Naive thymus-derived CD8-positive, alpha-beta T cell (primary cell): Measurements from ENCODE around the gene CNNM1. TPM values are rescaled to one million over a fixed set of nuclear protein-coding genes. Genes with fewer than 3 reads are reported as not detected.
A peak's percentile ranks its signal among the peaks of the same experiment; 100 is the strongest.

ENCODE experiments used
- ATAC-seq, 2 donors: fragments of 150-1000 bp; cut with Tn5 transposase in 1 of 2; sonication (Bioruptor Pico), chemical (Tn5 transposase) in 1 of 2; 1 replicate in 1 of 2; 2 replicates in 1 of 2; pipeline ENCODE4 v1.10.0; 2021; ENCODE audit warnings: mild to moderate bottlenecking in 2 of 2, moderate library complexity in 2 of 2
- POLR2A ChIA-PET: fragments of 350-600 bp; sonication (Branson Sonifier 250); formaldehyde crosslinking; loops from one replicate; lab custom pipeline; 2021; ENCODE audit warnings: antibody characterized with exemption; lab: Charles Lee
- DNase-seq, 10 donors: peaks; one replicate each; pipeline versions ENCODE4 v3.0.0 to v3.0.0-alpha.2; 2020 to 2022
- H3K27ac Mint-ChIP-seq, 10 donors: one replicate each; pipeline ENCODE4 v1.8.0; 2020 to 2022; ENCODE audit warnings: mild to moderate bottlenecking in 10 of 10, mixed read lengths in 10 of 10, moderate library complexity in 4 of 10, inconsistent platforms in 1 of 10
- H3K27me3 Mint-ChIP-seq, 5 donors: one replicate each; pipeline ENCODE4 v1.8.0; 2021 to 2022; ENCODE audit warnings: mixed read lengths in 5 of 5
- H3K36me3 Mint-ChIP-seq, 3 donors: one replicate each; pipeline ENCODE4 v1.8.0; 2020 to 2022; ENCODE audit warnings: mixed read lengths in 3 of 3, mild to moderate bottlenecking in 2 of 3, inconsistent platforms in 1 of 3
- H3K4me1 Mint-ChIP-seq, 4 donors: one replicate each; pipeline ENCODE4 v1.8.0; 2021 to 2022; ENCODE audit warnings: mixed read lengths in 4 of 4
- H3K4me3 Mint-ChIP-seq, 10 donors: one replicate each; pipeline ENCODE4 v1.8.0; 2020 to 2022; ENCODE audit warnings: mild to moderate bottlenecking in 10 of 10, mixed read lengths in 10 of 10, moderate library complexity in 6 of 10, inconsistent platforms in 1 of 10
- H3K9me3 Mint-ChIP-seq, 9 donors: one replicate each; pipeline ENCODE4 v1.8.0; 2020 to 2022; ENCODE audit warnings: mixed read lengths in 9 of 9, mild to moderate bottlenecking in 3 of 9, inconsistent platforms in 1 of 9, moderate library complexity in 1 of 9
- polyA plus RNA-seq, 3 donors: library from polyadenylated mRNA; unstranded; fragments of 300-500 nt; fragmentation: Illumina TruSeq; gene quantifications; one replicate each; pipeline ENCODE4 v1.2.3, GENCODE V29; 2021
- total RNA-seq, 8 experiments: library from RNA in 2 of 8; stranded (reverse) in 2 of 8; gene quantifications; one replicate each; pipeline ENCODE4 v1.2.3 and lab custom pipeline; 2021 to 2026

CNNM1 gene
- total and polyA plus RNA-seq, 5 experiments from 2014 or later, result 0.13 to 0.55 (median 0.49) TPM; not detected in 2

DNA sequence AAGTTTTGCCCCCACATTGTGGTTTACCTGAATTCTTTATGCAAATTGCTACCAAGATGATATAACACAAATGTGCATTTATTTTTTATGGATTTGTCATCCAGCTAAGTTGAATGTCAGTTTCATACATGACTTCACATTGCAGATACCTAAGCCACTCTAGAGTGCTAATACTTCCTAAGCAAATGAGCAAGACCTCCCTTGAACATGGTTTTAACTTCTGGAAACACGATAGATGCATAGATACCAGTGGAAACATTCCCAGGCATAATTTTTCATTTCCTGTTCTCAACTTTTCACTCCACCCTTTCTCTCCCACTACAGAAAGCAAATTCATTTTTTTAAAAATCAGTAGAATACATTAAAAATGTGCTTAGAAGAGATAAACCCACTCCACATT, 81.0 kb downstream of the CNNM1 start:
- H3K36me3 Mint-ChIP-seq, result peaks cover 7 to 59% (median 30%) of the 10 kb centered on the region in 3 donors
- DNase-seq (no peak), ATAC-seq (no peak)
- peaks cover 2 to 11% (median 8%) of the 10 kb centered on the region in 4 donors for H3K4me1 Mint-ChIP-seq
- POLR2A ChIA-PET, result no interaction called here
- H3K9me3 Mint-ChIP-seq, result no peaks in the 10 kb centered on the region
- H3K27ac Mint-ChIP-seq, result no peak overlapping the region
- no peaks in the 10 kb centered on the region for H3K27me3 Mint-ChIP-seq
- H3K4me3 Mint-ChIP-seq, result no peak overlapping the region

GRCh38 chr10:99410876-99411275, 81.7 kb downstream of the CNNM1 start:
- H3K4me1 Mint-ChIP-seq, result peaks cover 2 to 12% (median 8%) of the 10 kb centered on the region in 4 donors
- H3K27me3 Mint-ChIP-seq, result no peaks in the 10 kb centered on the region
- POLR2A ChIA-PET, result no interaction called here
- peak overlapping the region in 1 of 10 donors; percentile 9 for H3K27ac Mint-ChIP-seq
- ATAC-seq (no peak), DNase-seq (no peak)
- peaks cover 2 to 59% (median 29%) of the 10 kb centered on the region in 3 donors for H3K36me3 Mint-ChIP-seq
- H3K9me3 Mint-ChIP-seq, result no peaks in the 10 kb centered on the region
- no peak overlapping the region for H3K4me3 Mint-ChIP-seq

DNA sequence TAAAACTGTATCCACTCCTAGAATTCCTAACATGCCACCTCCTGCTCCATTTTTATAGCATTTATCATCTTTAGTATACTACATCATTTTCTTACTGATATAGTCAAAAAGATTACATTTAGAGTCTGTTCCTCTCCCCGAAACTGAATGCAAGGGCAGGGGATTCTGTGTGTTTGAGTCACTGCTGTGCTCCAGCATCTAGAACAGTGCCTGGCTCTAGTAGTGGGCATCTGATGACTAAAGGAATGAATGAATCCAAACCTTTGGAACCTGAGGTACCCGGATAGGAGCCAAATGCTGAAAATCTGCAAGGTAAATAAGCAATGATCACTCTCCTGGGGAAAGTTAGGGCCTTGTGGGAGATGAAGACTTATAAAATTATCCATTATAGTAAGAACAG, 82.4 kb downstream of the CNNM1 start:
- Mint-ChIP-seq H3K27ac (peak overlapping the region in 1 of 10 donors; percentile 3), H3K4me3 (no peak overlapping the region), H3K27me3 (no peaks in the 10 kb centered on the region), H3K9me3 (no peaks in the 10 kb centered on the region), H3K4me1 (peaks cover 2 to 17% (median 9%) of the 10 kb centered on the region in 4 donors), H3K36me3 (peaks cover 0 to 59% (median 29%) of the 10 kb centered on the region in 3 donors)
- ATAC-seq (no peak), DNase-seq (no peak)
- POLR2A ChIA-PET, result no interaction called here

- ATAC-seq (no peak), DNase-seq (no peak)
- POLR2A ChIA-PET, result no interaction called here
- H3K27ac Mint-ChIP-seq, result peak overlapping the region in 1 of 10 donors; percentile 67
- H3K4me3 Mint-ChIP-seq, result no peak overlapping the region
- peaks cover 2 to 17% (median 9%) of the 10 kb centered on the region in 4 donors for H3K4me1 Mint-ChIP-seq
- H3K27me3 Mint-ChIP-seq, result no peaks in the 10 kb centered on the region
- H3K36me3 Mint-ChIP-seq, result peaks cover 0 to 57% (median 28%) of the 10 kb centered on the region in 3 donors
- H3K9me3 Mint-ChIP-seq, result no peaks in the 10 kb centered on the region
These were observed 82.9 kb downstream of the CNNM1 start for GRCh38 chr10:99412099-99412498.

GRCh38 chr10:99418910-99419624, 89.9 kb downstream of the CNNM1 start:
- Mint-ChIP-seq H3K27ac (no peak overlapping the region), H3K4me3 (no peak overlapping the region), H3K9me3 (no peaks in the 10 kb centered on the region), H3K36me3 (peaks cover 7 to 70% (median 51%) of the 10 kb centered on the region in 3 donors), H3K27me3 (no peaks in the 10 kb centered on the region), H3K4me1 (peaks cover 0 to 11% (median 3%) of the 10 kb centered on the region in 4 donors)
- ATAC-seq (no peak), DNase-seq (no peak)
- POLR2A ChIA-PET, result no interaction called here

GRCh38 chr10:99419688-99420087, 90.5 kb downstream of the CNNM1 start:
- ATAC-seq (no peak), DNase-seq (no peak)
- H3K9me3 Mint-ChIP-seq, result no peaks in the 10 kb centered on the region
- no peak overlapping the region for H3K27ac Mint-ChIP-seq
- H3K27me3 Mint-ChIP-seq, result no peaks in the 10 kb centered on the region
- POLR2A ChIA-PET, result no interaction called here
- peaks cover 7 to 67% (median 51%) of the 10 kb centered on the region in 3 donors for H3K36me3 Mint-ChIP-seq
- peaks cover 0 to 7% (median 3%) of the 10 kb centered on the region in 4 donors for H3K4me1 Mint-ChIP-seq
- no peak overlapping the region for H3K4me3 Mint-ChIP-seq

DNA sequence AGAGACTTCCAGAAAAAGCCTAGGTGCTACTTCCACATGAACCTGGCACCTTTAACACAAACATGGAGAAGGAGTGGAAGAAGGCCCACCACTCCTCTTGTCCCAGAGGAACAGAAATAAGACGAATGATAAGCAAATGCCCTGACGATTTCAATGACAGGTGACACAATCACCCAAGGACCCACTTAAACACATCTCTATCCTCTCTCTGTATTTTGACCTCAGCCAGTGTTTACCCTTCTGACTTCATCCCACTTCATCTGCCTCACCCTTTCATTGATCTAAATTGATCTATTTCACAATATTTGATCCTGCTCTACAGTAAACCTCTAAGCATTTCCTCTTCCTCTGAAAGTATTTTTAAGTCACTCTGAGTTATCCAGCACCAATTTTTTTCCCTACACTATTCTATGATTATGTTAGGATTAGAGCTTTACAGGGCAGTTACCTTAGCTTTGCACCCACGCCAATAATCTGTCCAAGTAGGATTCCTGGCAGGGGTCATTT, 92.1 kb downstream of the CNNM1 start:
- DNase-seq (no peak), ATAC-seq (no peak)
- Mint-ChIP-seq H3K36me3 (peaks cover 7 to 65% (median 45%) of the 10 kb centered on the region in 3 donors), H3K27ac (no peak overlapping the region), H3K9me3 (no peaks in the 10 kb centered on the region), H3K27me3 (no peaks in the 10 kb centered on the region), H3K4me1 (peaks cover 0 to 11% (median under 1%) of the 10 kb centered on the region in 4 donors), H3K4me3 (no peak overlapping the region)
- POLR2A ChIA-PET, result no interaction called here

- ATAC-seq (no peak), DNase-seq (no peak)
- Mint-ChIP-seq H3K27ac (peak overlapping the region in 1 of 10 donors; percentile 17), H3K9me3 (no peaks in the 10 kb centered on the region), H3K36me3 (peaks cover 7 to 57% (median 39%) of the 10 kb centered on the region in 3 donors), H3K4me3 (no peak overlapping the region), H3K4me1 (peaks cover 0 to 9% (median 0%) of the 10 kb centered on the region in 4 donors), H3K27me3 (no peaks in the 10 kb centered on the region)
- POLR2A ChIA-PET, result no interaction called here
These were observed 93.5 kb downstream of the CNNM1 start for GRCh38 chr10:99422529-99423096.

DNA sequence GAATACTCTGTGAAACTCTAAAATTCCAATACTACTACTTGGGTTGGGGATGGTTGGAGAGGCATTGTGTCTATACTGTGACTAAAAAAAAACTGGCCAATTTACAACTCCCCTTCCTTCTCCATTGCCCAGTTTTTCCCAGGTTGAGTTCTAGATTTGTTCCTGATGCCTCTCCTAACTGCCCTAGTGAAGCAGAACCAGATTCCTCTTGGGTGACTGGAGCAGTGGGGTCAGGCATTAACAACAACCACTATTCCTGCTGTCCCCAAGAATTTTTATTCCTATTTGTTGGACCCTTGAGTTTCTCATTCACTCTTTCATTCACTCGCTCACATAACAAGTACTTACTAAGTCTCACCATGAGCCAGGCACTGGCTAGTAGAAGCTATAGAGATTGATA, 95.5 kb downstream of the CNNM1 start:
- H3K4me3 Mint-ChIP-seq, result no peak overlapping the region
- H3K27ac Mint-ChIP-seq, result no peak overlapping the region
- peaks cover 6 to 12% (median 11%) of the 10 kb centered on the region in 4 donors for H3K4me1 Mint-ChIP-seq

GRCh38 chr10:99425204-99425603, 96.0 kb downstream of the CNNM1 start:
- Mint-ChIP-seq H3K4me3 (no peak overlapping the region), H3K27me3 (no peaks in the 10 kb centered on the region), H3K9me3 (no peaks in the 10 kb centered on the region), H3K36me3 (peaks cover 0 to 34% (median 14%) of the 10 kb centered on the region in 3 donors), H3K27ac (no peak overlapping the region), H3K4me1 (peaks cover 10 to 17% (median 14%) of the 10 kb centered on the region in 4 donors)
- POLR2A ChIA-PET, result no interaction called here
- ATAC-seq, result no peak
- DNase-seq, result no peak

More for the DNA sequence above, 95.5 kb downstream of the CNNM1 start:
- Mint-ChIP-seq H3K27me3 (no peaks in the 10 kb centered on the region), H3K9me3 (no peaks in the 10 kb centered on the region), H3K36me3 (peaks cover 4 to 39% (median 20%) of the 10 kb centered on the region in 3 donors)
- DNase-seq, result no peak
- ATAC-seq, result no peak
- POLR2A ChIA-PET, result no interaction called here

GRCh38 chr10:99426689-99427088, 97.5 kb downstream of the CNNM1 start:
- no peak overlapping the region for H3K4me3 Mint-ChIP-seq
- POLR2A ChIA-PET, result no interaction called here
- H3K9me3 Mint-ChIP-seq, result no peaks in the 10 kb centered on the region
- peaks cover 21 to 28% (median 22%) of the 10 kb centered on the region in 4 donors for H3K4me1 Mint-ChIP-seq
- H3K27me3 Mint-ChIP-seq, result no peaks in the 10 kb centered on the region
- H3K27ac Mint-ChIP-seq, result peak overlapping the region in 1 of 10 donors; percentile 2
- peaks cover 0 to 22% (median 12%) of the 10 kb centered on the region in 3 donors for H3K36me3 Mint-ChIP-seq
- ATAC-seq (no peak), DNase-seq (no peak)

DNA sequence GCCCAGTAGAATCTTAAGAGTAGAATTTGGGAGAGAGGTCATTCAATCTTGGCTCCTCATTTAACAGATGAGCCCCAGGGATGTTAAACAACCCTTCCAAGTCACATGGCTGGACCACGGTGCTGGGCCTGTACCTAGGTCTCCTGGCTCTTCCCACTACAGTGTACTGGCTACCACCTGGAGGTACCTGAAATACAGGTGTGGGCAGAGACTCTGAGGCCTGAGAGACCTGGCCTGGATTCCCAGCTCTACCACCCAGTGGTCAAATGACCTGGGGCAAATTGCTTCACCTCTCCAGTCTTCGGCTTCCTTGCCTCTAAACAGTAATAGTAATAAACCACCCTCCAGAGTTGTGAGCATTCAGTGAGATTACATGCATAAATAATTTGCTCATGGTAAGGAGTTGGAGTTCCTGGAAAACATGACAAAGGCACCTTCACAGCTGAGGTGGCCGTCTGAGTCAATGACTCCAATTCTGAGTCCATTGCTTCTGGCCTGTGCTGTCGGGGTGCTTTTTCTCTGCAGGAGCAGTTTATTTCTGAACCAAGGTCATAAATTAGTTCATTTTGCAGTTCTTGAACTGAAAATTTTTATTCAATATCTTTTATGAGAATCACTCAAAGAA, 98.5 kb downstream of the CNNM1 start:
- no peaks in the 10 kb centered on the region for H3K27me3 Mint-ChIP-seq
- H3K4me3 Mint-ChIP-seq, result no peak overlapping the region

More for the DNA sequence above, 98.5 kb downstream of the CNNM1 start:
- POLR2A ChIA-PET, result no interaction called here
- Mint-ChIP-seq H3K27ac (peak overlapping the region in 1 of 10 donors; percentile 52), H3K36me3 (peaks cover 0 to 18% (median 6%) of the 10 kb centered on the region in 3 donors), H3K9me3 (no peaks in the 10 kb centered on the region), H3K4me1 (peaks cover 25 to 37% (median 31%) of the 10 kb centered on the region in 4 donors)
- ATAC-seq (no peak), DNase-seq (no peak)
